Right ventricle myocardium inferior (tissue), 1 donor: Measurements from ENCODE around the gene FAM110A. TPM values are rescaled to one million over a fixed set of nuclear protein-coding genes. Genes with fewer than 3 reads are reported as not detected.
A peak's percentile ranks its signal among the peaks of the same experiment; 100 is the strongest.
"Not testable (repeated sequence)": the region's sequence is repeated elsewhere in the genome, so short reads cannot be mapped to it uniquely, and the experiment has no call there.

ENCODE experiments used
- ATAC-seq: fragments of 200-7000 bp; cut with Tn5 transposase; one replicate; pipeline ENCODE4 v1.9.1; 2020; ENCODE audit warnings: mild to moderate bottlenecking, moderate library complexity
- DNase-seq: peaks from one replicate; pipeline ENCODE4 v3.0.0; 2021; ENCODE audit errors: missing footprints
- intact Hi-C: fragments of 100-400 bp; cut with DNase I; formaldehyde crosslinking; loops from one replicate; pipeline ENCODE4 v1.11.0; 2022
- total RNA-seq: library from RNA; stranded (reverse); fragmentation: NEBNext Ultra II Directional; extraction: Animal tissue kit (Norgen Biotek cat#: 25700); gene quantifications from one replicate; pipeline ENCODE4 v1.2.1, GENCODE V29; 2021
- donor health status: DM: no; HTN: yes; CAD: no; lungs with severe emphysema.

The FAM110A gene
- total RNA-seq, 1 donor from 2014 or later: 2.6 TPM

DNA sequence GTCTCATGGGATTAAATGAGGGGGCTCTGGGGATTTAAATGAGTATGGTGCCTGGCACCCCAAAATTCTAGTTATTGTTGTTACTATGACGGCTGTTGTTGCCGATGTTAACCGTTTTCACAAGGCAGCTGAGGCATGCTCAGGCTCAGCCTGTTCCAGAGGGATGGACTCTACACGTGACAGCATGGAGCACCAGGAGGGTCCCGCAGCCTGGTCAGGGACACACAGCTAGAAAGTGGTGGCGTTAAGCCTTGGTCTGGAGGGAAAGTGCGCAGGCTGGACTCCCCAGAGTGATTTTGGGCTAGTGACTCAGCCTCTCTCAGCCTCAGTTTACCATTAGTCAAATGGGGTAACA is 7.0 kb downstream of the FAM110A start:
- no peak for ATAC-seq

DNA sequence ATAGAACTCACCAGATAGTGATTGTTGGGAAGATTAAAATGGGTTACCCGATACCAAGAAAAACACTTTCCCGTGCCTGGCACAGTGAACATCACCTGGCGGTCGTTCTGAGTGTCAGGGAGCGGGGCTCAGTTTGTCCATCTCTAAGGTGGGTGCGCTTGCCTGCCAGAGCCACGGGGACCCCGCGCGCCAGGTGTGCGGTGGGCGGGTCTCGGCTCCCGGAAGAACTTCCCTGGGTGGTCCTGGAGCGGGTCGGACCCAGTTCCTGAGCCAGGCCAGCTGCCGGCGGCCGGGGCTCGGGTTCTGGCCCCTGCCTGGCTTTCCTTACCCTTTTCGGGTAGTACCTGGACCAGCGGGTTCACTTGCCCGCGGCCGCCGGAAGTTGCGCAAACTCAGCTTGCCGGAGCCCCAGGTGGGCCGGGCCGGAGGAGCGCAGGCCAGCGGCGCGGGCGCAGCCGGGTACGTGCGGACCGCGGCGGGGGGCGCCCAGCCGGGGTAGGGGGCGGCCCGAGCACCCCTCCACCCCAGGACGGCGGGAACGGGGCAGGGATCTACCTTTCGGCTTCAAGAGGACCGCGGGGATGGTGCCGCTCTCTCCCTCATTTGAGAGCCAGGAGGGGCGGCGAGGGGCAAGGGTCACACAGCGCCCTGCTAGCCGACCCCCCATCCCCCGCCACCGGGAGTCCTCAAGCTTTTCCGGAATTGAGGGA is 7.5 kb downstream of the FAM110A start:
- ATAC-seq (no peak), DNase-seq (no peak)
- intact Hi-C loops: loop anchor here (10.0 kb wide), 1 partner anchor 274 kb away; the partner anchor contains the start of gene PSMF1

More for the DNA sequence above, 7.0 kb downstream of the FAM110A start:
- intact Hi-C loops: loop anchor here (10.0 kb wide), 1 partner anchor 274 kb away; the partner anchor contains the start of gene PSMF1
- no peak for DNase-seq

- intact Hi-C loops: loop anchor here (10.0 kb wide), 1 partner anchor 273 kb away; the partner anchor contains the start of gene PSMF1
- ATAC-seq: no peak
- no peak for DNase-seq
These were observed 8.3 kb downstream of the FAM110A start for GRCh38 chr20:841568-842546.

- ATAC-seq (no peak), DNase-seq (no peak)
- intact Hi-C loops: loop anchor here (10.0 kb wide), 1 partner anchor 272 kb away; the partner anchor contains the start of gene PSMF1
These were observed 9.0 kb downstream of the FAM110A start for GRCh38 chr20:842547-842940.

- intact Hi-C loops: loop anchor here (10.0 kb wide), 1 partner anchor 271 kb away; the partner anchor contains the start of gene PSMF1
- ATAC-seq (no peak), DNase-seq (no peak)
These were observed 10.4 kb downstream of the FAM110A start for GRCh38 chr20:843912-844311.

- DNase-seq (peak; percentile 94), ATAC-seq (peak; percentile 97)
- intact Hi-C loops: loop anchor here (10.0 kb wide), 1 partner anchor 270 kb away; the partner anchor contains the start of gene PSMF1
These were observed 11.1 kb downstream of the FAM110A start for GRCh38 chr20:844473-845225.

GRCh38 chr20:845226-845868 is 11.8 kb downstream of the FAM110A start:
- intact Hi-C loops: loop anchor here (10.0 kb wide), 1 partner anchor 269 kb away; the partner anchor contains the start of gene PSMF1

GRCh38 chr20:845941-846893 is 12.7 kb downstream of the FAM110A start:
- DNase-seq (peak; percentile 72), ATAC-seq (peak; percentile 26)
- intact Hi-C loops: loop anchor here (10.0 kb wide), 1 partner anchor 269 kb away; the partner anchor contains the start of gene PSMF1

More at GRCh38 chr20:845226-845868, 11.8 kb downstream of the FAM110A start:
- no peak for ATAC-seq
- no peak for DNase-seq

- no peak for DNase-seq
- intact Hi-C loops: loop anchor here (10.0 kb wide), 1 partner anchor 268 kb away; the partner anchor contains the start of gene PSMF1
These were observed 13.4 kb downstream of the FAM110A start for GRCh38 chr20:846894-847278.

DNA sequence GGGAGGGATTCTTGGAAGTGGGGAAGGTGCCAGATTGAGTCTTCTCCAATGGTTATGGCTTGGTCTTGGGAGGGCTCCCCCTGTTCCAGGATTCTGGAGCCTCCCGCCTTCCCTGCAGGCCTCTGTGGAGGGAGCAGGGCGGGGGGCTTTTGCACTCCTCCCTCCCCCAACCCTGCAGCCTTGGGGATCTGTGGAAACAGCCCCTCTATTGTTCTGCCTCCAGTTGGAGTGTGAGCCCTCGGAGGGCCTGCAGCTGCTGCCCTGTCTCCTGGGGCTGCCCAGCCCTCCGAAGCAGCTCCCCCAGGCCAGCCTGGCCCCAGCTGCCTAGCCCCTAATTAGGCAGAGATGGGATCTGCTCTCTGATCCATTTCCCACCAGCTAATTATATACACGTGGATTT is 14.7 kb downstream of the FAM110A start:
- DNase-seq: no peak
- intact Hi-C loops: loop anchor here (10.0 kb wide), 1 partner anchor 267 kb away; the partner anchor contains the start of gene PSMF1

More at GRCh38 chr20:846894-847278, 13.4 kb downstream of the FAM110A start:
- ATAC-seq: no peak

DNA sequence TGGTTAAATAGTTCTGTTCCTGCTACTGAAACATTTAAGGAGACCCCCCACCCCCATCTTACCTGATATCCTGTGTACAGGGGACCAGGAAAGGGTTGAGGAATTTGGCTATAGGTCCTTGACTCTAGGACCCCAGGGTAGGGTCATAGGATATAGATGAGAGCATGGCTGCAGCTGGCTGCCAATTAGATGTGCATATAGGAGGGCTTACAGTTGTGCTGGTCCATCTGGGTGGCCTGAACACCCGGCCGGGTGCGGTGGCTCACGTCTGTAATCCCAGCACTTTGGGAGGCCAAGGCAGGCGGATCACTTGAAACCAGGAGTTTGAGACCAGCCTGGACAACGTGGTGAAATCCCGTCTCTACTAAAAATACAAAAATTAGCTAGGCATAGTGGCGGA is 15.2 kb downstream of the FAM110A start:
- intact Hi-C loops: loop anchor here (10.0 kb wide), 1 partner anchor 266 kb away; the partner anchor contains the start of gene PSMF1
- not testable (repeated sequence) for DNase-seq, ATAC-seq

More for the DNA sequence above, 14.7 kb downstream of the FAM110A start:
- no peak for ATAC-seq

DNA sequence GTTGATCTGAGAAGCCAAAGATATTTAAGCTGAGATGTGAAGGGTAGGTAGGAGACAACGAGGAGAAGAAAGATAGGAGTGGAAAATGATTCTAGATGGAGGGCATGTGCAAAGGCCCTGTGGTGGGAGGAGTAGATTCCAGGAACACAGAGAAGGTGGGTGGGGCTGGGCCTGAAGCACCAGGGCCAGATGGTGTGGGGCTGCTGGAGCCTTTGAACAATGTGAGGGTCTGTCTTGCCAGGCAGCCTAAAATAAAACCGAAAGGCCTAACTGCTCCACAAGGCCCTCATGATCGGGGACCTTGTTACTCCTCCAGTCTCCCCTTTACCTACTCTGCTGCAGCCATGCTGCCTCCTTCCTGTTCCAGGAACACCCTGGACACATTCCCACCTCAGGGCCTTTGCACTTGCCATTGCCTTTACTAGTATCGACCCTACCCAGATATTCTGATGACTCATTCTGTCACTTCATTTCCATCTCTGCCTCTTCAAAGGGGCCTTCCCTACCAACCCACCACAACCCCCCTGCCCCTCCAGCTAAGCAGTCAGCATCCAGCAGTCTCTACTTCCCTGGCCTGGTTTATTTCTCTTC is 20.0 kb downstream of the FAM110A start:
- ATAC-seq (no peak), DNase-seq (no peak)
- intact Hi-C loops: no loop called here

GRCh38 chr20:854601-855000 is 21.1 kb downstream of the FAM110A start:
- intact Hi-C loops: no loop called here
- no peak for ATAC-seq
- no peak for DNase-seq

- ATAC-seq: no peak
- DNase-seq: no peak
- intact Hi-C loops: no loop called here
These were observed 22.2 kb downstream of the FAM110A start for GRCh38 chr20:855466-856360.

GRCh38 chr20:856361-856775 is 22.9 kb downstream of the FAM110A start:
- intact Hi-C loops: no loop called here
- DNase-seq (no peak), ATAC-seq (no peak)
